GM19463 (cell line): Measurements from ENCODE around the gene OSR1.
"Not testable (repeated sequence)": the region's sequence is repeated elsewhere in the genome, so short reads cannot be mapped to it uniquely, and the experiment has no call there.

Experiments
- ATAC-seq: cut with Tn5 transposase; IDR thresholded peaks from one replicate; pipeline ENCODE4 v1.9.1; 2021; ENCODE audit warnings: mild to moderate bottlenecking, moderate library complexity; ENCODE audit not compliant: unreplicated experiment

OSR1 gene

DNA sequence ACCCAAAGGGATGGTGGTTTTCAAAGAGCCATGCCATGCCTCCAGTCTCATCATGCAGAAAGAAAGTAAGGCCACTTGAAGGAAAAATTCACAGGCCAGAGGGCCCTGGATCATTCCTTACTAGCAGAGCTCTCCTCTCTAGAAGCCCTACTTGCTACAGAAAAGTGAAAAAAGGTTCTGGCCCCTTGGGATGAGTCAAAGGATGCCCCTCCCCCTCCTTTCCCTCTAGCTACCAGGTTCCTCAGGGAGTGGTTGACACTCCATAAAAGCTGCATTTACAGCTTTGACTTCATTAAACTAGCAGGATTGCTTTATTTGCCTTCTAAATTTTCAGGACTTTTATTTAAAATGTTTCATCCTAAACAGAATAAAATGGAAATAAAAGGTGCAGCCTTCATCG is 21.2 kb downstream of the OSR1 start:
- ATAC-seq = no peak

DNA sequence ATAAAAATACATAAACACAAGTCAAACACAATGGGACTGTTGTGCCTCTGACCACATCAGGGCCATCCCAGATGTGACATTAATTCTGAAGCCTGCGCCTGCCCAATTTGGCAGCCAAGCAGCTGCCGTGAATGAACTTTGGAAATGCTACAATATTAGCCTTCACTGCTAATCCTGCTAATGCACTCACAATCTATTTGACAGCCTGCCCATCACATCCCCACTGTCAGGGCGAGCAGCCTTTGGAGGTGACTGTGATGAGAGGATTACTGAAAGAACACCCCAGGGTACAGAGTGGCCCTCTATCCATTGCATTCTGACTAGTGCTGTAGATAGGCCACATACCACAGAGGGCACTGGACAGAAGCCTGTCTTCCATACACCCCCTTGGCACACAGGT is 21.6 kb downstream of the OSR1 start:
- no peak for ATAC-seq

DNA sequence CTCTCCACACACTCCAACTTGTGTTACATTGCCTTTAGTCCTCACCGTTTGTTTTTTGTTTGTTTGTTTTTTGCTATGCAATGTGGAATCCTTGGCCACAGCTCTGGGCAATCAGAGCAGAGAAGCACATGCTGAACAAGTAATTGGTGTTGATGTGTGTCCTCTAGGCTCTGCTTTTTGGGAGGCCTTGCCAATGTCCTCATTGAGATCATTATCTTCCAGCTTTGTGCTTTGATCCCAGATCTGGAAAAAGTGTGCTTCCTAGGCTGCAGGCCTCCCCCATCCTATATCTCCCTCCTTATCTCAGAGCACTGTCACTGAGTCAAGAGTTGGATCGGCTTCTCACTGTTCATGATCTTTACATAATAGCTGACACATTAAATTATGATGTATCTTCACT is 25.9 kb downstream of the OSR1 start:
- ATAC-seq = no peak

DNA sequence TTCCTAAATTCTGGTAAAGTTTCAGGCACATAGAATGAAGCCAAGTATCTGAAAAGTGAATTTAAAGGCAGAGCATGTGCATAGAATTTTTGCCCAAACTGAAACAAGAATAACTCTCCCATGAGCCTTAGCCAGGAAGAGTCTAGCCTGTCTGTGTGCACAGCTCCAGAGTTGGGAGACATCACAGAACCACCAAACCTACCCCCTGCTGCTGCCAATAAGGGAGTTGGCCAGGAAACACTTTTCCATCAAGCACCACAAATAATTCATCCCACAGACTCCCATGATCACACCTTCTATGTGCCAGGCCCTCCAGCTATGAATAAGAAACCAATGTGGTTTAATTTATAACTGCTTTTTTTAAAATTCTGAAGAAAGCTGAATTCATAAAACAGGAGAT is 27.0 kb downstream of the OSR1 start:
- no peak for ATAC-seq

DNA sequence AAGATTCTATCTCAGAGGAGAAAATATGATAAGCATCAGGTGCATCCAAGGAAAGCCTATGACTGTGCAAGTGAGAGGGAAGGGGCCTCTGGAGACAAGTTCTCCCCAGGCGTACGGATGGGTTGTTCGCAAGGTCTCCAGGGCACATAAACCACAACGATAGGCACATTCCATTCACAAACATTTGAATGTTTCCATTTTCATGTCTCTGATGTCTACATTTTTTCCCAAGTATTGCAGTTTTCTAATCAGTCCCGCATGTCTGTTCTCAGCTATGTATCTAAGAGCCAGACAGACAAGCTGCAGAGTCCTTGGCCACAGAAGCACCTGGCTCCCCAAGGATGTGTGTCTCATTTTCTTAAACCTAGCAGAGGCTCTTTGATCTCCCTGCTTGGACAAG is 28.0 kb downstream of the OSR1 start:
- ATAC-seq = no peak

DNA sequence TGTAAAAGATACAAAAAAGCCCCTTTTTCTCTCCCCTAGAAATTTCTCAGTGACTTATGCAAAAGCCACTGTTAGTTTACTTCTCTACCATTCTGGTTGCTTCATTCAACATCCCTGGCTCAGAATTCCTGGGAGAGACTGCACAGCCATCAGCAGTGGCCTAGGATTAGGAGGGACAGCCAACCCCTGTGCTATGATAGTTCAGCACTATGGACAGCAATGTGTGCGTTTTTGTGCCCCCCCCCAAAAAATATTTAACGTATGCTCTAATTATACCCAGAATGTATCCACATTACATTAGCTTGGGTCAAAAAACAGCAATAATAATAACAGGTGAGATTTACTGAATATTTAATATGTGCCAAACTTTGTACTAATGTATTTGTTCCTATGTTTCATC is 29.0 kb downstream of the OSR1 start:
- no peak for ATAC-seq

DNA sequence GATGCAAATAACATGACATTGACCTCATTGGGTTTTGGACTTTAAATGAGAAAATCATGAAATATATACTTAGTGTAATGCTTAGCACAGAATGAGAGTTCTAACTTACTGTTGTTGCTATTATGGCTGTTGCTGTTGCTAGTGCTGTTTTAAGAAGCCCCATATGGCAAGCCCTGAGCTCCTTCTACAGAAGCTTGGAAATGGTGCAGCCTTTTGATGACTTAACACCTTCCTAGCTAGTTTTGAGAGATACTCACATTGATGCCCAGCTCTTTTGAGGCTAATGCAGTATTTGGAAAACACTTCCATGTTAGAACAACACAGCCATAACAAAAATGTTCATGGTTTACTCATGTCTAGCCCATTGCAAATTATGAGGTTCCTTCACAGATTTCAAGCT is 30.9 kb downstream of the OSR1 start:
- no peak for ATAC-seq

DNA sequence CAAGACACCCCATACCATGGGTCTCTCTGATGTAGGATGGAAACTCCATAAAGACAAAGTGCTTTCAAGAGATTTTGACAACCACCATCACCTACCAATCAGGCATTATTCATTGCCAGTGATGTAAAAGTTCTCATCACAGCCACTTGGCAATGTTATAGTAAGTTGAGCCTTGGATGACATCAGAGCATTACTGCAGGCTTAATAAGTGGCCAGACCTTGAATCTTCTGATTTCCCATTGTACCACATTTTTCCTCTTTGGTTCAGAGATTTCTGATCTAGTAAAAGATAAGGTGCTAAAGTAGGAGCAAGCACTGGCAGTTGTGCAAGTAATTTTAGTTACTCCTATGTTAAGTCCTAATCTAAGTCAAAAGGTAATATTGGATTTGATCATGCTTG is 36.5 kb downstream of the OSR1 start:
- ATAC-seq = no peak

DNA sequence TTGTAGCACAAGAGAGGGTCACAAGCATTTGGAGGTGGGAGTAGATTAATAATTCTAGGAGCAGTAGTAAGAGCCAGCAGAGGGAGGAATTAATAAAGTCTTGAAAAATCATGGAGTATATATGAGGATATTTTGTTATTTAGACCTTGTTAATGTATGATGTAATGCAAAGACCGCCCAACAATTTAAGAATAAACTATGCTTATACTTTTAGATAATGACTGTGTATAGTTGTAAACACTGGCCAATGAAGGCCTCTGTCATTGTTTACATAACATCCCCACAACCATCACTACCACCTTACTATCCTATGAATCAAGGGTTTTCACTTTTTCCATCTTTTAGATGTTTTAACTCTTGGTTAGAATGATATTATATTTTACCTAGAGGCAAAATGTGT is 37.6 kb downstream of the OSR1 start:
- ATAC-seq = no peak

DNA sequence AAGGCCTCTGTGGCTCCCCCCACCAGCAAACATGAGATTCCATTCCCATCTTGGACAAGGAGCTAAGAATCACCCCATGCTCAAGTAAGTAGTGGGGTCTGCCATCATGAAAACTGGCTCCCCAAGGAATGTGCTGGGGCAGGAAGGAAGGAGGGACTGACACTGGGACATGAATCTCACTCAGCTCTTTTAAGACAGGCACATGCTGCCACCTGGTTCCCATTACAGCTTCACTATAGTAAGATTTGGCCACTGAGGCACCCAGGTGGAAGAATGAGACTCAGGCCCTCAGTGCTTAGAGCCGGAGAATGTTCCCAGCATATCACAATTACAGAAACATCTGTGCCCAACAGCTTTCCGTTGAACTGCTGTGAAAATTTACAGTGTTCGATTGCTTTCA is 38.7 kb downstream of the OSR1 start:
- no peak for ATAC-seq

DNA sequence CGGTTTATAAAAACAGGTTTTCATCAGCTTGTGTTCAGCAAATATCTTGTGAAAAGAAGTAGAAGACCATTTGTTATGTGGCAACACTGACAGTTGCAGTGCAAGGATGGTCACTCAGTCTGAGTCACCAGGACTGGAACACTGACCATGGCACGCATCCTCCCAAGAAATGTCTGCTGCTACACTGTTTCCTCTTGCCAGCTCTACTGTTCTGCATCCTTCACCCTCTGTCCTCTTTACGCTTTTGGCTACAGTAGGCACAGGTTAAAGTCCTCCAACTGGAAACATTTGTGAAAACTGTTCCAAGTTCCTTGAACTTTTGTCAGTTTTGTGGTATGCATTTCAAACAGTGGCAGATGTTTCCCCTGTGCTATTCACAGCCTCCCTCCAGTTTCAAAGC is 39.4 kb downstream of the OSR1 start:
- ATAC-seq = no peak

DNA sequence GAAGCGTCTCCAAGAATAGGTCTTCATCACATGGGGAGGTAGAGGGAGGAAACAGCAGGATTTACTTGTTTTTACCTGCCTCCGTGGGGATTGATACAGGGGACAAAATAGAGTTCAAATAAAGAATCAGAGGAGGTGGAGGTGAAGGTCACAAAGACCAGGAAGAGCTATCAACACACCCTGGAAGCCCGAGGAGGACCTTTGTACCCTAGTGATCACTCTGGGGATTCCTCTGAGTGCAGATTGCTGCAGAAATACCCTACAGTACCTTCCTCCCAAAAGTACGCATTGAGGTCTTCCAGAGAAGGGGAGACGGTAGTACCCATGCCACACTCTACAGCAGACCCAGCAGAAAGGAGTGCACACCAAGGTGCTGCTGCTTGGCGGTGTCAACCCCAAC is 44.9 kb downstream of the OSR1 start:
- ATAC-seq = no peak

DNA sequence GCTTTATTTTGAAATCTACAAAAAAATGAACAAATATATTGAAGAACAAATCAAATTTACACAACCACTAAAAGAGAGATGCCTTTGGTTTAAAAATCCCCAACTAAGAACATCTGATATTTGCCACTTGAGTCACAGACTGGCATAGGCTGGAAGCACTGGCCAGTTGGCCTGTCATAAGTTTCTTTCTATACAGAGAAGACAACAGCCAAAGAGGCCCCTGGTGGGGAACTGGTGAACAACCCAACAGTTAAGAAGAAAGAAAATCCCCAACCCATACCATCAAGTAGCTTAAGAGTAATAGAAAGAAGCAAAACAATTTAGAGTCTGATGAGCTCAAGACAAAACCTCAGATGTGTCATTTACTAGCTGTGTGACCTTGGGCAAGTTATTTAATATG is 45.5 kb downstream of the OSR1 start:
- no peak for ATAC-seq

DNA sequence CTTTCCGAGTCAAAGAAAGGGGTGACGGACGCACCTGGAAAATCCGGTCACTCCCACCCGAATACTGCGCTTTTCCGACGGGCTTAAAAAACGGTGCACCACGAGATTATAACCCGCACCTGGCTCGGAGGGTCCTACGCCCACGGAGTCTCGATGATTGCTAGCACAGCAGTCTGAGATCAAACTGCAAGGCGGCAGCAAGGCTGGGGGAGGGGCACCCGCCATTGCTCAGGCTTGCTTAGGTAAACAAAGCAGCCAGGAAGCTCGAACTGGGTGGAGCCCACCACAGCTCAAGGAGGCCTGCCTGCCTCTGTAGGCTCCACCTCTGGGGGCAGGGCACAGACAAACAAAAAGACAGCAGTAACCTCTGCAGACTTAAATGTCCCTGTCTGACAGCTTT is 52.4 kb downstream of the OSR1 start:
- not testable (repeated sequence) for ATAC-seq

DNA sequence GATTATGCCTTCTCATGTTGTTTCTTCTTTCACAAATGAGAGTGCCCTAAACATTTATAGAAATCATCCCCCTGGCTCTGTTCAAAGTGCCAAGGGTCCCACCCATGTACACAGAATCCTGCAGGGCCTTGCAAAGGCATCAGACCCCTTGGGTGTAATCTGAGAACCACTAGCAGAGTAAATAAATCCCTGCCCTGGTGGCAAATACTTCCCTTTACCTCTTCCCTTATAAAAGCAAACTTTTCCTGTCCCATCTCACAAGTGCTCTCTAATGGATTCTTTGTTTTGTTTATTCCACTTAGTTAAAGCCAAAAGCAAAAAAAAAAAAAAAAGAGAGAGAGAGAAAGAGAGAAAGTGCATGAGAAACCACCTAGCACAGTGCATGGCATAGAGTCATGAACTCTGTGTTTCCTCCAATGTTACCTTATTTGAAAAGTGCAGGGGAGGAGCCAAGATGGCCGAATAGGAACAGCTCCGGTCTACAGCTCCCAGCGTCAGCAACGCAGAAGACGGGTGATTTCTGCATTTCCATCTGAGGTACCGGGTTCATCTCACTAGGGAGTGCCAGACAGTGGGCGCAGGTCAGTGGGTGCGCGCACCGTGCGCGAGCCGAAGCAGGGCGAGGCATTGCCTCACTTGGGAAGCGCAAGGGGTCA is 52.9 kb downstream of the OSR1 start:
- not testable (repeated sequence) for ATAC-seq

DNA sequence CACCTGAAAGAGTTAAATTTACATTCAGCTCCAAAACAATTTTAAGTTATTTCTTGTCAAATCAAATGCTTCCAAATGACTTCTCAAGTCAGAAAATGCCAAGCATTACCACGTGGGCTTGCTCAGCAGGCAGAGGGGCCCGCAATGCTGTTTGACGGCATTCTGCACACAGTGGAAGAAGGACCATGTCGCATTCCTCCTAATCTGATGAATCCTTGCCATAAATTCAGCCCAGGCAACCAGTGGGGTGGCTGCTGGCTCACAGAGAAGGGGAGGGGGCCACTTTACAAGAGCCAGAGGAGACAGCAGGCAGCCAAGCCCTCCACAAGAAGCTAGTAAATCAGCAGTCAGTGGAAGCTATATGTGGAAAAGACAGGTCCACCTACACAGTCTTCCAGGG is 56.7 kb downstream of the OSR1 start:
- no peak for ATAC-seq
